ENCODE results near the gene NECTIN1.

Gene NECTIN1

DNA sequence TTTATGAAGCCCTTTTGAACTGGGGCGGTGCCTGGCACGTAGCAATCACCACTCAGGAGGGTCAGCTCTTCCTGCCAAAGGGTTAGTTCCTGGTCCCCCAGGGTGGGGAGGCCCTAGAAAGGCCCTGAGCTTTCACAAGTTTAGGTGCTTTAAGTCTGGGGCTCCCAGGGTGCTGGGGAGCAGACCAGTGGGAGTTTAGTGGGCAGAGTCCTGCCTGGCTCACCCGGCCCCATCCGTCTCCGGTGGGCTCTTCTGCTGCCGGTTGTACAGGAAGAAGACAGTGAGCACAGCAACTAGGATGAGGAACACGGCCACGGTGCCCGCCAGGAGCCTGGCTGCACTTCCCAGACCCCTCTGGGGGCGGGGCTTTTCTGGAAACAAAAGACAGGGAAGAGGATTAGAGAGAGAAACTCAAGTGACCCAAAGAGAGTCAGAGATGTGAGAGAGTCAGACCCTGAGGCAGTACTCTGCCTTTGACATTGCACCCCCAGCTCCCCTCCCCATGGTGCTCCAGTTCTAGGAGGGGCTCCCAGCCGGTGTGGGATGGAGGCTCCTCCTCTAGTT lies 89.3 kb downstream of the NECTIN1 start:
- no peak for DNase-seq (ENCODE audit: extremely low read depth, low read depth)

GRCh38 chr11:119638851-119639250 lies 90.1 kb downstream of the NECTIN1 start:
- no peak for DNase-seq (ENCODE audit: extremely low read depth, low read depth)
- no peak for TF ChIP-seq CTCF (IDR thresholded peaks at IDR 0.05; ENCODE audit: low read depth, low read length, missing control alignments)
- no peak overlapping the region for H3K4me3 ChIP-seq (replicated peaks; ENCODE audit: low read depth, low read length)

More for the DNA sequence above, 89.3 kb downstream of the NECTIN1 start:
- TF ChIP-seq CTCF (IDR thresholded peaks at IDR 0.05; ENCODE audit: low read depth, low read length, missing control alignments), result no peak
- H3K4me3 ChIP-seq (replicated peaks; ENCODE audit: low read depth, low read length), result no peak overlapping the region

DNA sequence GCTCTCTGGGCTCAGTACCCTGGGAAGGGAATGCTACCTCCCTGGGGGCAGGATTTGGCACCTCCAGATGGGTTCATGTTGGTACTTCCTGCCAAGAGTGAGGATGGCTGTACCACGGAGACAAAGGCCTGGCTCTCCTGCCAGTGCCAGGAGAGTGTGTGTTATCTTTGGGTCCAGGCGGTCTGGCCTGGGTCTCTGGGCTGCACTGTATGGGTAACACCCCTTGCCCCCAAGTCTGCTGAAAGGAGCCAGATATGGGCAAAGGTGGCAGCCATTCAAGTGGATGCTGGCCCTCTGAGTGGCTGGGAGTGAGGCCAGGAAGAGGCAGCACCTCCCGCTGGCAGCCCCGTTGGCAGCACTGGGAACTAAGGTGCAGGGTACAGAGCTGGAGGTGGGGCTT lies 91.5 kb downstream of the NECTIN1 start:
- no peak for TF ChIP-seq CTCF (IDR thresholded peaks at IDR 0.05; ENCODE audit: low read depth, low read length, missing control alignments)
- no peak overlapping the region for H3K4me3 ChIP-seq (replicated peaks; ENCODE audit: low read depth, low read length)
- no peak for DNase-seq (ENCODE audit: extremely low read depth, low read depth)

DNA sequence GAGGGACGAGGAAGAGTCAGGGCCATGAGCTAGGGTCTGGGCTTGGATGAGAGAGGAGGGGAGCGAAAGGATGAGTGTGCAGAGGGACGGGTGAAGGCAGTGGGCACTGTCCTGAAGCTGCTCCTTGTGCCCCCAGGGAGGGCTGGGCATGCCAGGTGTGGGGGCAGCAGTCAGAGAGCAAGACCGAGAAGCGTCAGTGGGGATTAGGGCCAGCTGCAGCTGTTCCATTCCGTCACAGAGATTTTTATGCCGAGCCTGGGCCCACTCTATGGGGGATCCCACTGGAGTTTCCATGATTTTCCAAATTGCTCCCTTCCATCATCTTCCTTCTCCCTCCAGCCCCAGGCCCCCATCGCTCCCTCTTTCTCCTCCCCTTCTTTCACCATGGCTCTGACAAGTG lies 93.2 kb downstream of the NECTIN1 start:
- TF ChIP-seq CTCF (IDR thresholded peaks at IDR 0.05; ENCODE audit: low read depth, low read length, missing control alignments), result no peak
- DNase-seq (ENCODE audit: extremely low read depth, low read depth), result no peak
- no peak overlapping the region for H3K4me3 ChIP-seq (replicated peaks; ENCODE audit: low read depth, low read length)

DNA sequence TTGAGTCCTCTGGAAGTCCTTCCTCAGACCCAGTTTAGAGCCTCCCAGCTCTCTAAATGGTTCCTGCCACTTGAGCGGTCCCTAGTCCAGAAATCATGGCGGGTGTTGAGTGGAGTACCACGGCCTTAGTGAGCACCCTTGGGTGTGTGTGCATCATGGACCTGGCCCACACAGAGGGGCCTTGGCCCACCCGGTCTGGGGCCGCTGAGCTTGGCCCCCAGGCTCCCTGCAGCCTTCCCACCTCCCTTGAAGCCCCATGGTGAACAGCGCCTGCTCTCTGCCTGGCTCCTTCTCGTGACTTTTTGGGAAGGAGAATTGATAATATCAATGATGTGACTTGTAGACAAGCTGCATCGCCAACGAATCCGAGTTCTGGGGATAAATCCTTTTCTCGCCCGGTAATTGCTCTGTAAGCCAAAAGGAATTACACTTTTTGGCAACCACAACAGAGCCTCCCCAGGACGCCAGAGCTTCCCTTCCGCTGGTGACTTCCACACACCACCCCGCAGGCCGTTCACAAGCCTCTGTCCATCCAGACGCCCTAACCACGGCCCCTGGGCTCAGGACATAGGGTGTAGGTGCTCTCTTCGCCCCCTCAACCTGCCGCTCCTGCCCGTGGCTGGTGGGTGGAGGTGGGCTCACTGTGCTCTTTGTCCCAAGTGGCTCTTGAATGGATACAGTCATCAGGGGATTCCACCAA lies 93.8 kb downstream of the NECTIN1 start:
- no peak overlapping the region for H3K4me3 ChIP-seq (replicated peaks; ENCODE audit: low read depth, low read length)
- no peak for TF ChIP-seq CTCF (IDR thresholded peaks at IDR 0.05; ENCODE audit: low read depth, low read length, missing control alignments)
- no peak for DNase-seq (ENCODE audit: extremely low read depth, low read depth)

- no peak overlapping the region for H3K4me3 ChIP-seq (replicated peaks; ENCODE audit: low read depth, low read length)
- DNase-seq (ENCODE audit: extremely low read depth, low read depth), result no peak
- TF ChIP-seq CTCF (IDR thresholded peaks at IDR 0.05; ENCODE audit: low read depth, low read length, missing control alignments), result no peak
Observed at GRCh38 chr11:119634301-119634700, 94.7 kb downstream of the NECTIN1 start.

Measured in HFF-Myc (cell line).